ENCODE data around the gene TNFAIP8L1. TPM values are rescaled to one million over a fixed set of nuclear protein-coding genes. Genes with fewer than 3 reads are reported as not detected.

TNFAIP8L1 gene
- total RNA-seq, 1 experiment from 2014 or later: 3.6 TPM

DNA sequence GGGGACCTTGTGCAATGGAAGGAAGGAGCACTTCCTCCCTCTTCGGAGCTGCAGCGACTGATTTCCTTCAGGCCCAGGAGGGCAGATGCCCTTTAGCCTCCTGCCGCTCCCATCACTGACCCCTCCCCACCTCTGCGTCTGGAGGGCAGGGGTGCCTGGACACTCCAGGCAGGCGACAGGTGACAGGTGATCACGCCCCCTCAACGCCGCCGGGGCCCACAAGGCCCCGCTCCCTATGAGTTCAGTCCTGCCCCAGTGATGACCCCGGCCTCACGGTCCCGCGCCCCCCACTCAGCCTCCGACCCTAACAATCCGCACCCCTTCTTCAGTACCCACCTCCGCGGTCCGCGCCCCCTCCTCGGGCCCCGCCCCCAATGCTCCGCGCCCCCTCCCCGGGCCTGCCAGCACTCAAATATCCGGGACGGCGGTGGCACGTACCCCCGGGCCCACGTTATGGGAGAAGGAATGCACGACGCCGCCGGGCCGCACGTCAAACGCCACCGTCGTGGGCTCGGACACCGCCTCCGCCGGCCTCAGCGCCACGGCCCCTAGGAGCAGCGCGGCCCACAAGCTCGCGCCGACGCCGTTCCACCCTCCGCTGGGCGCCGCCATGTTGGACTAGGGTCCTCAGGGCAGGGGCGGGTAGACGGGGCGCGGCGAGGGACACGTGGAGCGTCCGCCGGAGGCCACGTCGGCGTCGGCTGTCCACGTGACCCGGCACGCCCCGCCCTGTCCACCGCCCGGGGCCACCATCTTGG, 30.6 kb downstream of the TNFAIP8L1 start, which contains the start of gene MYDGF:
MYDGF (minus strand) TSS at position 620 of the 758 bp plus-strand sequence; CDS start at position 612, 8 bp downstream.
- DNase-seq (ENCODE audit: unreplicated experiment): peak; percentile 88
- no peaks in the 10 kb centered on the region for H3K9me3 Mint-ChIP-seq (ENCODE audit: unreplicated experiment)
- no peaks in the 10 kb centered on the region for H3K4me1 Mint-ChIP-seq (ENCODE audit: insufficient read depth, unreplicated experiment)
- ChIA-PET POLR2A (interaction anchor here (0.6 to 2.6 kb wide), 10 partner anchors 10 to 1251 kb away, joined by 3 to 26 read pairs (median 3); partner anchors contain the start of gene DPP9), CTCF (no interaction called here)
- H3K27ac Mint-ChIP-seq (ENCODE audit: low read depth, unreplicated experiment): peak within 1 kb of the TSS; percentile 92
- TF ChIP-seq, protein P1, sequence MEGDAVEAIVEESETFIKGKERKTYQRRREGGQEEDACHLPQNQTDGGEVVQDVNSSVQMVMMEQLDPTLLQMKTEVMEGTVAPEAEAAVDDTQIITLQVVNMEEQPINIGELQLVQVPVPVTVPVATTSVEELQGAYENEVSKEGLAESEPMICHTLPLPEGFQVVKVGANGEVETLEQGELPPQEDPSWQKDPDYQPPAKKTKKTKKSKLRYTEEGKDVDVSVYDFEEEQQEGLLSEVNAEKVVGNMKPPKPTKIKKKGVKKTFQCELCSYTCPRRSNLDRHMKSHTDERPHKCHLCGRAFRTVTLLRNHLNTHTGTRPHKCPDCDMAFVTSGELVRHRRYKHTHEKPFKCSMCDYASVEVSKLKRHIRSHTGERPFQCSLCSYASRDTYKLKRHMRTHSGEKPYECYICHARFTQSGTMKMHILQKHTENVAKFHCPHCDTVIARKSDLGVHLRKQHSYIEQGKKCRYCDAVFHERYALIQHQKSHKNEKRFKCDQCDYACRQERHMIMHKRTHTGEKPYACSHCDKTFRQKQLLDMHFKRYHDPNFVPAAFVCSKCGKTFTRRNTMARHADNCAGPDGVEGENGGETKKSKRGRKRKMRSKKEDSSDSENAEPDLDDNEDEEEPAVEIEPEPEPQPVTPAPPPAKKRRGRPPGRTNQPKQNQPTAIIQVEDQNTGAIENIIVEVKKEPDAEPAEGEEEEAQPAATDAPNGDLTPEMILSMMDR (IDR thresholded peaks at IDR 0.05; ENCODE audit: unreplicated experiment): no peak
- BruUV-seq (replicated peaks): no TSS peak
- H3K4me3 Mint-ChIP-seq (ENCODE audit: unreplicated experiment): peak within 1 kb of the TSS; percentile 86
- intact Hi-C loops (cut with micrococcal nuclease): loop anchor here (1.0 kb wide), 1 partner anchor 24 kb away; no protein-coding TSS in a partner anchor
- peaks cover 50% of the 10 kb centered on the region for H3K36me3 Mint-ChIP-seq (ENCODE audit: insufficient read depth, unreplicated experiment)
- no peaks in the 10 kb centered on the region for H3K27me3 Mint-ChIP-seq (ENCODE audit: insufficient read depth, unreplicated experiment)

DNA sequence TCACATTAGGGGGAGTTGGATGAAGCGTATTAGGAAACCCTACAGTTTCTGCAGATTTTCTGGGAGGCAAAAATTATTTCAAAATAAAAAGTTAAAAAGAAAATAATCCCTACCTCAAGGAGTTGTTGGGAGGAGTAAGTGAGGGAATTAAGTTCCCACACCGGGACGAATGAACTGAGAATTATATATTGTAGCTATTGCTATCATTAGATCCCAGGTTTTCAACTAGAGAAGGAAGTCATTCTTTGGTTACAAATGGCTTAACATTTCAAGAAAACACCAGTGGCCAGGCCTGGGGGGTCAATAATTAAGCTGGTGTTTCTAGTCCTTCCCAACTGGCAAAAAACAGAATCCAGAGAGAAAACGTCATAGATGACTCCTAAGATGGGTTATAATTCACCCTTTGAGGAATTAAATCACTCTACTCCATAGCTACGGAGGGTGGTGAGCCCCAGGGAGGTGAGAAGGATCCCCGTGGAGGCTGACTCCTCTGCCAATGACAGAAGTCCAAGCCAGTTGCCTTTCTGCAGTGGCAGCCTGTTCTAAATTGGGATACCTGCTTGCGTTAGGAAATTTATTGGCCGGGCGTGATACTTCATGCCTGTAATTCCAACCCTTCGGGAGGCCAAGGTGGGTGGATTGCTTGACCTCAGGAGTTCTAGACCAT, 32.0 kb downstream of the TNFAIP8L1 start:
- Mint-ChIP-seq H3K27ac (ENCODE audit: low read depth, unreplicated experiment) (no peak overlapping the region), H3K4me1 (ENCODE audit: insufficient read depth, unreplicated experiment) (no peaks in the 10 kb centered on the region), H3K36me3 (ENCODE audit: insufficient read depth, unreplicated experiment) (peaks cover 41% of the 10 kb centered on the region), H3K9me3 (ENCODE audit: unreplicated experiment) (no peaks in the 10 kb centered on the region), H3K27me3 (ENCODE audit: insufficient read depth, unreplicated experiment) (no peaks in the 10 kb centered on the region), H3K4me3 (ENCODE audit: unreplicated experiment) (peak overlapping the region; percentile 86)
- TF ChIP-seq, protein P1 (IDR thresholded peaks at IDR 0.05; ENCODE audit: unreplicated experiment): no peak
- CTCF ChIA-PET: interaction anchor here (0.5 to 0.6 kb wide), 2 partner anchors 15 to 25 kb away, joined by 3 to 4 read pairs; no protein-coding TSS in a partner anchor
- BruUV-seq (replicated peaks): no TSS peak
- POLR2A ChIA-PET: interaction anchor here (1.0 to 2.6 kb wide), 3 partner anchors 8 to 53 kb away, joined by 3 to 26 read pairs (median 5); partner anchors contain the start of gene DPP9
- intact Hi-C loops (cut with micrococcal nuclease): no loop called here
- DNase-seq (ENCODE audit: unreplicated experiment): no peak

DNA sequence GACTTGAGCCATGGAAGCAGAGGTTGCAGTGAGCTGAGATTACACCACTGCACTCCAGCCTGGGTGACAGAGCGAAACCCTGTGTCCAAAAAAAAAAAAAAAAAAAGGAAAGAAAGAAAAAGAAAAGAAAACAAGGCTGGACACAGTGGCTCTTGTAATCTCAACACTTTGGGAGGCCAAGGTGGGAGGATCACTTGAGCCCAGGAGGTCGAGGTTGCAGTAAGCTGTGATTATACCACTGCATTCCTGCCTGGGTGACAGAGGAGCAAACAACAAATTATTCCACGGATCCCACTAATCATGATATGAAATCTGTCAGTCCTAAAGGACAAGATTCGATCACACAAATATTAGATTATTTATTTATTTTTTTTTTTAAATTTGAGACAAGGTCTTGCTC, 33.9 kb downstream of the TNFAIP8L1 start:
- Mint-ChIP-seq H3K27me3 (ENCODE audit: insufficient read depth, unreplicated experiment) (no peaks in the 10 kb centered on the region), H3K4me1 (ENCODE audit: insufficient read depth, unreplicated experiment) (no peaks in the 10 kb centered on the region), H3K27ac (ENCODE audit: low read depth, unreplicated experiment) (no peak overlapping the region), H3K9me3 (ENCODE audit: unreplicated experiment) (no peaks in the 10 kb centered on the region), H3K36me3 (ENCODE audit: insufficient read depth, unreplicated experiment) (peaks cover 38% of the 10 kb centered on the region), H3K4me3 (ENCODE audit: unreplicated experiment) (no peak overlapping the region)
- ChIA-PET CTCF (interaction anchor here (0.7 kb wide), 1 partner anchor 440 kb away, joined by 3 read pairs; no protein-coding TSS in a partner anchor), POLR2A (interaction anchor here (1.5 kb wide), 1 partner anchor 21 kb away, joined by 5 read pairs; no protein-coding TSS in a partner anchor)
- intact Hi-C loops (cut with micrococcal nuclease): no loop called here
- DNase-seq (ENCODE audit: unreplicated experiment): no peak
- BruUV-seq (replicated peaks): no TSS peak
- TF ChIP-seq, protein P1 (IDR thresholded peaks at IDR 0.05; ENCODE audit: unreplicated experiment): no peak

DNA sequence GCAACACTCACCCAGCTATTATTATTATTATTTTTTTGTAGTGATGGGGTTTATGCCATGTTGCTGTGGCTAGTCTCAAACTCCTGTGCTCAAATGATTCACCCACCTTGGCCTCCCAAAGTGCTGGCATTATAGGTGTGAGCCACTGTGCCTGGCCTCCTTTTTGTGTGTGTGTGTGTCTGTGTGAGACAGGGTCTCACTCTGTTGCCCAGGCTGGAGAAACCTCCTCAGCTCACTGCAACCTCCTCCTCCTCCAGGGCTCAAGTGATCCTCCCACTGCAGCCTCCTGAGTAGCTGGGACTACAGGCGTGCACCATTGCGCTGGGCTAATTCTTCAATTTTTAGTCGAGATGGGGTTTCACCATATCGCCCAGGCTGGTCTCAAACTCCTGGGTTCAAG, 34.4 kb downstream of the TNFAIP8L1 start:
- ChIA-PET CTCF (no interaction called here), POLR2A (interaction anchor here (1.5 kb wide), 1 partner anchor 21 kb away, joined by 5 read pairs; no protein-coding TSS in a partner anchor)
- intact Hi-C loops (cut with micrococcal nuclease): no loop called here
- H3K4me1 Mint-ChIP-seq (ENCODE audit: insufficient read depth, unreplicated experiment): no peaks in the 10 kb centered on the region
- peaks cover 38% of the 10 kb centered on the region for H3K36me3 Mint-ChIP-seq (ENCODE audit: insufficient read depth, unreplicated experiment)
- H3K27ac Mint-ChIP-seq (ENCODE audit: low read depth, unreplicated experiment): no peak overlapping the region
- H3K27me3 Mint-ChIP-seq (ENCODE audit: insufficient read depth, unreplicated experiment): no peaks in the 10 kb centered on the region
- no peaks in the 10 kb centered on the region for H3K9me3 Mint-ChIP-seq (ENCODE audit: unreplicated experiment)
- H3K4me3 Mint-ChIP-seq (ENCODE audit: unreplicated experiment): no peak overlapping the region
- TF ChIP-seq, protein P1 (IDR thresholded peaks at IDR 0.05; ENCODE audit: unreplicated experiment): no peak
- BruUV-seq (replicated peaks): no TSS peak
- no peak for DNase-seq (ENCODE audit: unreplicated experiment)
